ENCODE data around the gene NKAIN2.

GRCh38 chr6:123902738-123903313 is 99.2 kb downstream of the NKAIN2 start:
- TF ChIP-seq CTCF (IDR thresholded peaks at IDR 0.05; ENCODE audit: insufficient read depth, low read length, poor library complexity, severe bottlenecking) (no peak), EZH2phosphoT487 (conservative IDR thresholded peaks at IDR 0.05; ENCODE audit: low read length) (no peak)
